OCI-LY3 (cell line): ENCODE data around the gene USP28.

Experiments
- H2AFZ ChIP-seq: fragments of 200-600, 300-600 bp; shearing (Covaris generic); 2 replicates; pipeline ENCODE4 v1.6.0; 2014; ENCODE audit warnings: antibody characterized with exemption, low read depth, low read length
- H3K27ac ChIP-seq: fragments of 200-600, 300-600 bp; sonication (generic); 2 replicates; pipeline ENCODE4 v1.5.1; 2014; ENCODE audit warnings: mild to moderate bottlenecking, low read length, moderate library complexity, mixed read lengths
- H3K27me3 ChIP-seq: fragments of 200-600, 300-600 bp; sonication (generic); 2 replicates; pipeline ENCODE4 v1.6.1; 2014; ENCODE audit warnings: low read depth, low read length, mixed read lengths
- H3K36me3 ChIP-seq: fragments of 200-600, 300-600 bp; sonication (generic); replicated peaks from 2 replicates; pipeline ENCODE3; 2014; ENCODE audit warnings: low read depth, low read length, mixed read lengths
- H3K4me1 ChIP-seq: fragments of 300-600, 200-600 bp; sonication (generic); 2 replicates; pipeline ENCODE4 v1.6.1; 2014; ENCODE audit warnings: low read length, mixed read lengths
- H3K4me2 ChIP-seq: fragments of 200-600, 300-600 bp; sonication (generic); 2 replicates; pipeline ENCODE4 v1.6.1; 2014; ENCODE audit warnings: low read length, mixed read lengths
- H3K4me3 ChIP-seq: fragments of 300-600, 200-600 bp; sonication (generic); 2 replicates; pipeline ENCODE4 v1.5.1; 2014; ENCODE audit warnings: antibody characterized with exemption, mild to moderate bottlenecking, low read length, moderate library complexity
- H3K79me2 ChIP-seq: fragments of 300-600, 200-600 bp; shearing (Covaris generic); 2 replicates; pipeline ENCODE4 v1.6.1; 2014; ENCODE audit warnings: mild to moderate bottlenecking, low read length, mixed read lengths
- H3K9ac ChIP-seq: fragments of 300-600, 200-600 bp; shearing (Covaris generic); 2 replicates; pipeline ENCODE4 v1.6.0; 2014; ENCODE audit warnings: mild to moderate bottlenecking, low read length, moderate library complexity
- H3K9me3 ChIP-seq: fragments of 200-600, 300-600 bp; shearing (Covaris generic); 2 replicates; pipeline ENCODE4 v1.6.1; 2014; ENCODE audit warnings: low read length, mixed read lengths; ENCODE audit not compliant: insufficient read depth
- H4K20me1 ChIP-seq: fragments of 200-600, 300-600 bp; sonication (generic); 2 replicates; pipeline ENCODE4 v1.6.1; 2016; ENCODE audit warnings: low read length, mixed read lengths; ENCODE audit not compliant: insufficient read depth
- CTCF ChIP-seq: fragments of 200-600, 300-600 bp; sonication (generic); IDR thresholded peaks from 2 replicates; pipeline ENCODE4 v1.5.1; 2014; ENCODE audit warnings: antibody characterized with exemption, low read length, low read depth
- EZH2phosphoT487 ChIP-seq: fragments of 200-600 bp; shearing (Covaris generic); IDR thresholded peaks from 2 replicates; pipeline ENCODE4 v1.6.1; 2018; ENCODE audit warnings: antibody characterized with exemption, mixed run types, low read depth

Gene USP28

GRCh38 chr11:113760241-113760640, 115.1 kb downstream of the USP28 start:
- Histone ChIP-seq H3K27me3 (no peaks in the 10 kb centered on the region), H3K27ac (no peak overlapping the region), H3K4me2 (no peak overlapping the region), H2AFZ (no peak overlapping the region), H3K9me3 (no peaks in the 10 kb centered on the region), H3K9ac (no peak overlapping the region), H4K20me1 (no peaks in the 10 kb centered on the region; the same call in 1 of the 2 replicates), H3K4me3 (no peak overlapping the region), H3K79me2 (peaks cover 1% of the 10 kb centered on the region), H3K4me1 (no peaks in the 10 kb centered on the region), H3K36me3 (peaks cover 21% of the 10 kb centered on the region)
- TF ChIP-seq EZH2phosphoT487 (no peak), CTCF (no peak)

- Histone ChIP-seq H3K4me1 (no peaks in the 10 kb centered on the region), H4K20me1 (no peaks in the 10 kb centered on the region), H2AFZ (no peak overlapping the region), H3K79me2 (no peaks in the 10 kb centered on the region), H3K9me3 (no peaks in the 10 kb centered on the region), H3K27me3 (no peaks in the 10 kb centered on the region), H3K9ac (no peak overlapping the region), H3K27ac (no peak overlapping the region), H3K4me3 (no peak overlapping the region), H3K4me2 (no peak overlapping the region), H3K36me3 (peaks cover 28% of the 10 kb centered on the region)
- TF ChIP-seq EZH2phosphoT487, result no peak
- no peak for TF ChIP-seq CTCF
Observed at GRCh38 chr11:113752932-113753331, 122.4 kb downstream of the USP28 start.
